ENCODE results near the gene SLC5A12.

- TF ChIP-seq, protein P1, sequence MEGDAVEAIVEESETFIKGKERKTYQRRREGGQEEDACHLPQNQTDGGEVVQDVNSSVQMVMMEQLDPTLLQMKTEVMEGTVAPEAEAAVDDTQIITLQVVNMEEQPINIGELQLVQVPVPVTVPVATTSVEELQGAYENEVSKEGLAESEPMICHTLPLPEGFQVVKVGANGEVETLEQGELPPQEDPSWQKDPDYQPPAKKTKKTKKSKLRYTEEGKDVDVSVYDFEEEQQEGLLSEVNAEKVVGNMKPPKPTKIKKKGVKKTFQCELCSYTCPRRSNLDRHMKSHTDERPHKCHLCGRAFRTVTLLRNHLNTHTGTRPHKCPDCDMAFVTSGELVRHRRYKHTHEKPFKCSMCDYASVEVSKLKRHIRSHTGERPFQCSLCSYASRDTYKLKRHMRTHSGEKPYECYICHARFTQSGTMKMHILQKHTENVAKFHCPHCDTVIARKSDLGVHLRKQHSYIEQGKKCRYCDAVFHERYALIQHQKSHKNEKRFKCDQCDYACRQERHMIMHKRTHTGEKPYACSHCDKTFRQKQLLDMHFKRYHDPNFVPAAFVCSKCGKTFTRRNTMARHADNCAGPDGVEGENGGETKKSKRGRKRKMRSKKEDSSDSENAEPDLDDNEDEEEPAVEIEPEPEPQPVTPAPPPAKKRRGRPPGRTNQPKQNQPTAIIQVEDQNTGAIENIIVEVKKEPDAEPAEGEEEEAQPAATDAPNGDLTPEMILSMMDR (IDR thresholded peaks at IDR 0.05) = no peak
- TF ChIP-seq ZFX (IDR thresholded peaks at IDR 0.05; ENCODE audit: borderline replicate concordance) = no peak
These were observed 9.4 kb downstream of the SLC5A12 start for GRCh38 chr11:26712497-26712896.

Data from 22Rv1 (cell line).